Stimulated activated CD4-positive, alpha-beta T cell treated with anti-CD3 and anti-CD28 coated beads, Interleukin-4, amount 100 ng/mL, for 24 hours (primary cell): ENCODE measurements around the gene CCR9.

Experiments
- DNase-seq: peaks from one replicate; pipeline ENCODE4 v3.0.0-alpha.2; 2020

Gene CCR9

DNA sequence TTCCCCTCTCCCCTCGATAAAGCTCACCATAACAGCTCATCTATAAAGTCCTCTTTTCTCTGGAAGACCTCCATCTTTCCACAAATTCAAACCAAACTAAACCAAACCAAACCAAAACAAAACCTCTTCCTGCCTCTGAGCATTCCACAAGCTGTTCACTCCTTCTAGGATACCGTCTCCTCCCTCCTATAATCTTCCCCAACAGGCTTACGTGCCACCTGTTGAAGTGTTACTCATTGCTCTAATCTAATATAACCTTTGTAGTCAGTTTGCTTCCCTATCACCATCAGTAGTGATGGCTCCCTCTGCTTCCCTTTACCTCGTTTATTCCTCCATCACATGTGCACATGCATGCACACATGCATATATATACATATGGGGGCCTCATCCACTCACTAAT is 12.7 kb upstream of the CCR9 start:
- no peak for DNase-seq

GRCh38 chr3:45874677-45875346 is 11.5 kb upstream of the CCR9 start:
- DNase-seq = no peak

- DNase-seq = no peak
Measured at GRCh38 chr3:45878124-45878523, 8.2 kb upstream of the CCR9 start.

GRCh38 chr3:45880725-45881077 is 5.6 kb upstream of the CCR9 start:
- DNase-seq = no peak

DNA sequence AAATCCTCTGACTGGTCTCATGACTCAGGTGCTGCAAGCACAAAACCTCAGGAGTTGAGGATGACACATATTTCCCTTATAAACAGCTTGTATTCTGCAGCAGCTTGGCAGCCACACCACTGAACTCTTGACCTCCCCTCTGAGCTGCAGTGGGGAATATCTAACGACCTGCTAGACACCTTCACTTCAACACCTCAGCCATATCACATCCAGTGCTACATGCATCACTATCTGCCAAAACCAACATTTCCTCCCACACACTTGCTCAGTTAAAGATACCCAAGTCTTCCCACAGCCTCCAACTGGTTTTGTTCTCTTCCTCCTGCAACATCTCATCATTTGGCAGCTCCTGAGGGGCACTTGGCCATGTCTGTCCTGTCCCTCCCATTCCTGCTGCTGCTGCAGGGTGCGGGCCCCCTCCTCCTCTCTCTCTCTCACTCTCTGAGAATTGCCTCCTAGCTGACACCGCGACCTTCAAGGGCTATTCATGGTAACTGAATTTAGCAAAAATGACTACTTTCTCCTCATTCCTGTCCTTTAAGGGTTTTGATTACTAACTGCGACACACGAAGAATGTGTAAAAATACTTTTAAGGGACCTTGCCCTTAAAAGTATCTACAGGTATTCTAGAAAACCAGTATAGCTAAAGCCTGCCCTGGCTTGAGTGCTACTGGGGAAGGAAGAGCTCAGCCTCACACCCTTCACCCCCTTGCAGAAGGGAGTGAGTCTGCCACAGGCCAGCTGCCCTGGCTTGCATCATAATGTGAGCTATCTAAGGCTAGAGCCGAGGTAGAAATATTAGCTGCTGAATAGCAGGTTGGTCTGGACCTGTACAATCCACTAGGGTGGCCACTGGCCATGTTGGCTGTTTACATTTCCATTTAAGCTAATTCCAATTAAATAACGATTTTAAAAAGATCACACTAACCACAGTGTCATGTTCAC is 5.0 kb upstream of the CCR9 start:
- peak; percentile 61 for DNase-seq

GRCh38 chr3:45884368-45885201 is 1.8 kb upstream of the CCR9 start:
- DNase-seq = peak; percentile 29

GRCh38 chr3:45887285-45887684 is 942 bp downstream of the CCR9 start:
- DNase-seq = no peak

DNA sequence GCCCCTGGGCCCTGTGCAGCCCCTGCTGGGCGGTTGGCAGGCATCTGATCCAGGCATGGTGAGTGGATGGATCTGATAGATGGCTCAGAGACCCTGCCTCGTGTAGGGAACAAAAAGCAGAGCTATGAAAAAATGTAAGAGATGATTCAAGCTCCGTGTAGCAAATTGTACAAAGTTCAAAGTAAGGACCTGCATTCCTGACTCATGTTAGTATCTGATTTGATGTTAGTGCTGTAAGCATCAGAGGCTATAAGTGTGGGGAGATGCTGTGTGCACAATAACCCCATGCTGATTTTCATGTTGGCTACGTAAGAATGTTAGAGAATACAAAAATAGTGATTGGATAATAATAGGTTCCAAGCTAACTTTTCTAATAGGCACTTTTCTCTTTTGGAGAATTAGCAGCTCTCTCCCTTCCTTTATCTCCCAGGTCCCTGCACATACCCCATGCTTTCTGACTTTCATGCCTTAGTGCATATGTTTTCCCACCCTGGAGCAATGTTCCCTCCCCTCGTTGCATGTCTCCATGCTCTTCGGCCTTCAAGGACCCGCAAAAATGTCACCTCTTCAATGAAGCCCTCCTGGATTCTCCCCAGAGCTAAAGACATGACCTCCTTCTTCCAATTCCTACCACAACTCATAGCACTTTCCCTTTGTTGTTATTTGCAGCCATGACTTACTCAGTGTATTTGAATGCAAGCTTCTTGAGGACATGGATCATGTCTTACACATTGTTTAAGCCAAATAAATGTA is 1.6 kb downstream of the CCR9 start:
- DNase-seq = no peak

DNA sequence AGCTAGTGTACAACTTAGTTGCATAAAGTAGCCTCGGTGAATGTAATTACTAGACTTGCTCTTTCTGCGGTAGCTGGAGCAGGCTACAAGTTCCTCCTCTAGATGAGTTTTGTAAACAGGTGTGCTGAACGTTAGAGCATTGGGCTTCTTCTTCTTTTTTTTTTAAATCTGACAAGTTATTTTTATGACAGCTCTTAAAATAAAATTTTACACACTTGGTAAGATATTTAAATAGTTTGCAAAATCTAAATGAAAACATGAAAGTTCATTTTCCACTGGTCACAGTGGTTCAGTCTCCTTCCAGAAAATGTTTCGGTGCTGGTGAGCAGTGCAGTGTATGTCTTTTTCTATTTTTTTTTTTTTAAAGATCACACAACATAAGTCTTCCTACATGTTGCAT is 3.0 kb downstream of the CCR9 start:
- no peak for DNase-seq

GRCh38 chr3:45890405-45890804 is 4.1 kb downstream of the CCR9 start:
- no peak for DNase-seq

- no peak for DNase-seq
Measured at GRCh38 chr3:45892161-45892560, 5.8 kb downstream of the CCR9 start.

- DNase-seq = no peak
Measured at GRCh38 chr3:45894015-45894414, 7.7 kb downstream of the CCR9 start.

DNA sequence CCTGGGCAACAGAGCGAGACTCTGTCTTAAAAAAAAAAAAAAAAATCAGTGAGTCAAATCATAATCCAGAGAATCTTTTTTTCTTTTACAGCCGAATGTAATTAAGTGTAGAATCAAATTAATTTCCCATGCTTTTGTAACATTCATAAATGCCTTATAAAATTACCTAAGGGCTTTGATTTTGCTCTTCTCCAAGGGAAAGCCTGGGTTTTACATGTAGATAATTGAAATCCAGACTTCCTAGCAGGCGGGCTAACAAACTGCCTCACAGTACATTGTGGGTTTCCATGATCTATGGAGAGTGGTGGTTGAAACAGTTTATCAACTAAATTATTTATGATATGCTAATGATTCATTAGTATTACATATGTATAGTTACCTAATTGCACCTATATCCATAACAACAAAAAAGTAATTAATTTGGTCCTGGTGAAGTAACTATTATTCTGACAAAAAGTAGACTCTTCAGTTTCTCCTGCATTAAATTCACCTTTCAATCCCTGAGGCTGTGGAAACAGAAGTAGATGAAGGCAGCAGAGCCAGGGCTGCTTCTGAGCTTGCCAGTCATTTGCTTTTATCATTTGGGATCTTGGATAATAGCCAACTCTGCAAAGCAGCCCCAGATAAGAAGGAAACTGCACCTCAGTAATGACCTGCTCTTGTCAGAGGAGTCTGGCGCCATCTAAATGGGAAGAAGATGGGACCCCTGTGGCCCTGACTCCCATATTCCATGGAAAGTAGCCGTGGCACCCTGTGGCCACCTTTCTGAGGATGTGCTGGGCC is 9.5 kb downstream of the CCR9 start:
- no peak for DNase-seq

GRCh38 chr3:45896956-45897355 is 10.6 kb downstream of the CCR9 start:
- no peak for DNase-seq

- no peak for DNase-seq
Measured at GRCh38 chr3:45904931-45905330, 18.6 kb downstream of the CCR9 start.

GRCh38 chr3:45905755-45906154 is 19.4 kb downstream of the CCR9 start:
- DNase-seq = no peak

GRCh38 chr3:45906681-45907407 is 20.5 kb downstream of the CCR9 start:
- DNase-seq = no peak

DNA sequence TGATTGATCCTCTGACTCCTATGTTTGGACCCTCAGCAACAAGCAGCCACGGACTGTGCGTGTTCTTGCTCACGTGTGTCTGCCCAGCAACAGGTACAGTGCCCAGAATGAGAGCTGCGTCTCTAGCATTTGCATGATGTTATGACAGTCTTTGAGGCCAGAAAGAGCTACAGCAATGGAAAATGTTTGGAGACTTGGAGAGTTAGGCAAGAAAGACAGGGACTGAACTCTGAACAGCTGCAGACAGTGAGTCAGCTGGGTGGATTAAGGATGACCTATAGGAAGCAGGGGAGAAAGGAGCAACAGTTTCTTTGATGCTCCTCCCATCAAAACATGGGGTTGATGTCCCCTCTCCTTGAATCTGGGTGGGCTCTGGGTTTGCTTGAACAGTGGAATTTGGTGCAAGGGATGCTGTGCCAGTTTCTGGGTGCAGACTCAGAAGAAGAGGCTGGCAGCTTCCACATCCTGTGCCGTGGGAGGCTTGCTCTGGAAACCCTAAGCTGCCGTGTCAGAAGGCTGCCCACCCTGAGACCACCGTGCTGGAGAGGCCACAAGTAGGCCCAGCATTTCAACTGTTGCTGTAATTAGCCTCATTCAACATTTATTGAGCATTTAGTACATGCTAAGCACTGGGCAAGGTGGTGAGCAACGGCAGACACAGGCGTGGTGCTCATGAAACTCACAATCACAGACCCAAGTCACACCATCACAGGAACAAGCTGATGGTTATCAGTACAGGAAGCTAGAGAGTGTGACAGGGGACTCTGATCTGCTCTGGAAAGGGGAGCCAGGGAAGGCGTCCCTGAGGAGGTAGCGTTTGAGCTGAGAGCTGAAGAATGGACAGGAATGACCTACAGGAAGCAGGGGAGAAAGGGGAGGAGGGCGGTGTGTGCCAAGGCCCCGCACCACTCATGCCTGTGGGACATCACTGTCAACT is 21.7 kb downstream of the CCR9 start:
- DNase-seq = peak; percentile 9

- no peak for DNase-seq
Measured at GRCh38 chr3:45908761-45909160, 22.4 kb downstream of the CCR9 start.

GRCh38 chr3:45909542-45909941 is 23.2 kb downstream of the CCR9 start:
- no peak for DNase-seq
